ENCODE measurements around the gene PDE5A.
"Not testable (repeated sequence)": the region's sequence is repeated elsewhere in the genome, so short reads cannot be mapped to it uniquely, and the experiment has no call there.

PDE5A gene

DNA sequence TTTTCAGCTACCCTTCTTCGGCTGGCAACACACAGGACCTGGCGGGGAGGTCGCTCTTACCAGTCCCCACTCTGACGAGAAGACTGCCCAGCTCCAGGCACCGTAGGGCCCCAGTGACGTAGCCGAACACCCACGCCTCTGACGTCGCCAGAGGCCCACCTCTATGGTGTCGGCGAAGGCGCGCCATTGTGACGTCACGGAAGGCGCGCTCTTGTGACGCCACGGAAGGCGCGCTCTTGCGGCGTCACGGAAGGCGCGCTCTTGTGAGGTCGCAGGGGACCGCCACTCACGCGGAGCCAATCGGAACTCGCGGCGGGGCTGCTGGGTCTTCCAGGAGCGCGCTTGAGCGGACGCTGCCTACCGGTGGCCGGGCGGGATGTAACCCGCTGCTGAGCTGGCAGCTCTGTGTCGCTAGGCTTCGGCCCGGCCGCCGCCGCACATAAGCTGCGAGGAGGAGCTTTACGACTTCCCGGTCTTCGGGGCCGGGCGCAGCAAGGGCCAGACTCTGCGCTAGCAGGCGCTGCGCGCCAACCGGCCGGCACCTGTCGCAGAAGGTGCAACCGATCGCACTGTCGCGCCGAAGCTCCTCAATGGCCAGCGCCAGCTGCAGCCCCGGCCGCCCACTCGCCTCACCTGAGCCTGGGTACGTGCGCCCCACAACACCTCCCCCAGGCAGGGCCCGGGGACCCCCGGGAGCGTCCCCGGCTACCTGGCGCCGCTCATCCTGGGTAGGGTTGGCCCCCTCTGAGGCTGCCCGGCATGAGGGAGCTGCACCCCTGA is 173.9 kb downstream of the PDE5A start:
- H3K4me3 ChIP-seq (ENCODE audit: low read length): peak overlapping the region; percentile 98

DNA sequence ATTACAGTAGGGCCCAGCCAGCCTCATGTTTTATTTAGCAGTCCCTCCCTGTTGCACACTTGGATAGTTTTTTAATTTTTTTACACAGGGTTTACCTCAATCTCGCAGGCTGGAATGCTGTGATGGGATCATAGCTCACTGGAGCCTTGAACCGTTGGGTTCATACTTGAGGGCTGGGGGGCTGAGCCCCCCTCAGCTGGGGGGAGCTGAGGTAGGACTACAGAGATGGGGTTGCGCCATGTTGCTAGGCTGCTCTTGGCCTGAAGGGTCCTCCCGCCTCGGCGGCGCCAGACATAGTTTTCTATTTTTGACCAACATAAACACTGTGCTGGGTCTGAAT is 174.5 kb downstream of the PDE5A start:
- H3K4me3 ChIP-seq (ENCODE audit: low read length): peak overlapping the region; percentile 64; the same call in 1 of the 2 replicates

DNA sequence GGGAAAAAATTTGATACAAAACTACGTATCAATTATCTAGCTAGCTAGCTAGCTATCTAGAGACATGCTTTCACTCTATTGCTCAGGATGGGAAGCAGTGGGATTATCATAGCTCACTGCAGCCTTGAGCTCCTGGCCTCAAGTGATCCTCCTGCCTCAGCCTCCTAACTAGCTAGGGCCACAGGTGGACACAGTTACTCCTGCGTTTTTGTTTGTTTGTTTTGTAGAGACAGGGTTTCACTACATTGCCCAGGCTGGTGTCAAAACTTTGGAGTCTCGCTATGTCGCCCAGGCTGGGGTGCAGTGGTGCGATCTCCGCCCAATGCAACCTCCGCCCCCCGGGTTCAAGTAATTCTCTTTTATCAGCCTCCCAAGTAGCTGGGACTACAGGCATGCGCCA is 175.3 kb downstream of the PDE5A start:
- H3K4me3 ChIP-seq (ENCODE audit: low read length): not testable (repeated sequence)

DNA sequence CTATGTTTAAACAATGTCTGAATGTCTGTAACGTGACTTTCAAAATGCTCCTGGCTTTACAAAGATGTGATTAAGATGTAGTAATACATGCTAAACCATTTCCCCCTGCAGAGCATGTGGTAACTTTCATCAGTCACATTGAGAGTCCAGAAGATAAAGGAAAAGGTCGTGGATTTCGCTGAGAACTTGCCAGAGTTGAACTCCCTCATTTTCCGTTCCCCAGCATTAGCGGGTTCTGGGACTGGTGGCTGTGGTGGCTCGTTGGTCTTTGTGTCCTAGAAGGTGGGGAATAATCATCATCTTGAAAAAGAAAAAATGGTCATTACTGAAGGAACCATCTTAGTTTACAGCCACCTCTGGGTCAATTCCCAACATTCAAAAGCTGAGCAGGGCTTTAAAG is 178.8 kb downstream of the PDE5A start:
- not testable (repeated sequence) for H3K4me3 ChIP-seq (ENCODE audit: low read length)
